Gastroesophageal sphincter (tissue), 4 donors: ENCODE results near the gene PDXP. TPM values are rescaled to one million over a fixed set of nuclear protein-coding genes. Genes with fewer than 3 reads are reported as not detected.

Experiments
- ATAC-seq: fragments of 150-250 bp; one replicate; pipeline ENCODE4 v1.9.1; 2016; ENCODE audit warnings: mild to moderate bottlenecking, moderate library complexity
- H3K27ac ChIP-seq, 4 donors: fragments of 200-600 bp; sonication (generic) in 3 of 4; 1 replicate in 3 of 4; 2 replicates in 1 of 4; pipeline ENCODE4 v1.5.1; 2016 to 2019
- H3K27me3 ChIP-seq: fragments of 200-600 bp; sonication (generic); one replicate; pipeline ENCODE4 v1.5.1; 2019
- H3K36me3 ChIP-seq, 2 donors: fragments of 200-600 bp; sonication (generic); one replicate each; pipeline ENCODE4 v1.5.1; 2019; ENCODE audit warnings: control low read depth in 1 of 2
- H3K4me1 ChIP-seq, 3 donors: fragments of 200-600 bp; sonication (generic); 1 replicate in 2 of 3; 2 replicates in 1 of 3; pipeline ENCODE4 v1.5.1; 2016 to 2019; ENCODE audit warnings: control low read depth in 2 of 3
- H3K4me3 ChIP-seq, 2 donors: fragments of 200-600 bp; sonication (generic); one replicate each; pipeline ENCODE4 v1.5.1; 2019; ENCODE audit warnings: mild to moderate bottlenecking in 1 of 2, moderate library complexity in 1 of 2
- H3K9me3 ChIP-seq, 3 donors: fragments of 200-600 bp; sonication (generic); one replicate each; pipeline ENCODE4 v1.5.1; 2017 to 2019; ENCODE audit warnings: control low read depth in 2 of 3
- EP300 ChIP-seq: sonication (generic); formaldehyde crosslinking; IDR thresholded peaks from one replicate; pipeline ENCODE4 v1.6.1; 2017; ENCODE audit warnings: antibody characterized with exemption, mild to moderate bottlenecking
- POLR2A ChIP-seq, 2 donors: fragments of 450-650 bp; IDR thresholded peaks; one replicate each; pipeline ENCODE4 v1.6.1; 2017; ENCODE audit warnings: antibody characterized with exemption in 2 of 2, mild to moderate bottlenecking in 2 of 2, moderate library complexity in 1 of 2
- POLR2AphosphoS5 ChIP-seq: sonication (generic); formaldehyde crosslinking; IDR thresholded peaks from one replicate; pipeline ENCODE4 v1.6.1; 2017; ENCODE audit warnings: antibody characterized with exemption
- WGBS, 2 donors: methylation state at CpG; one replicate each; pipeline ENCODE4 v1.1.5; 2018; ENCODE audit warnings: low coverage in 1 of 2; 5-methylcytosine and 5-hydroxymethylcytosine counted together
- total RNA-seq, 4 donors: library from RNA; depleted of rRNA; stranded (reverse); fragments of >200 nt; gene quantifications; one replicate each; pipeline ENCODE4 v1.1.0, GENCODE V29; 2016
- TF ChIP-seq, protein P1 (sequence below), 4 experiments: fragments of 200-600 bp in 2 of 4; fragments of 450-650 bp in 2 of 4; sonication (generic) in 1 of 4; IDR thresholded peaks; one replicate each; pipeline ENCODE4 v1.5.1; 2017 to 2019; ENCODE audit warnings: antibody characterized with exemption in 4 of 4, mild to moderate bottlenecking in 2 of 4, moderate library complexity in 2 of 4

Gene PDXP
- total RNA-seq, 4 donors from 2014 or later = 9.2 to 19.3 (median 17.2) TPM

DNA sequence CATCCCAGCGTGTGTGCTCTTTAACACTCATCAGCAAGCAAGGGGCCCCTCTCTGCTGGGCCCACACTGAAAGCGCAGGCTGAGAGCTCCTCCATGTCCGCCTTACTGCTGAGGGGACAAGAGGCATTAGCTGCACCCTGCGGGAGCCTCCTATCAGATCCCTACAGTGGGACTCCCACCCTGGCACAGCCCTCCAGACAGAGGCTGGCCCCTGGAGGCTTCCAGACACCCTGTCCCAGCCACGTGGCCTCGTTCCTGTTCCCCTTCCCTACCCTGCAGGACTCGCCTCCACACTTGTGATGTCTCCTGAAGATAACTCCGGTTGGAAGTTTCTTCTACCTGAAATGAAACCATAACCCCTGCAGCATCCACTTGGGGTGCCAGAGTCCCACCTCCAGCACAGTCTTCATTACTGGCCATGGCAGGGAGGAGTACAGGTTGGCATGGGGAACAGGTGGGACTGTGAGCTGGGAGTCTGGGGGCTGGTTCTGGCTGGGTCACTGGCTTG, 24.1 kb upstream of the PDXP start:
- Histone ChIP-seq H3K27ac (peak overlapping the region; percentile 9 to 85 (median 80)), H3K27me3 (peaks cover 7% of the 10 kb centered on the region), H3K4me3 (peak overlapping the region in 1 of 2 donors; percentile 29), H3K36me3 (peaks cover 0 to 36% of the 10 kb centered on the region in 2 donors), H3K9me3 (no peaks in the 10 kb centered on the region), H3K4me1 (peaks cover 0 to 60% (median 39%) of the 10 kb centered on the region in 3 donors)
- WGBS, 2 donors = 13% methylated on average over 4 of the region's 8 CpGs; no CpG with 5 or more reads in 1 of the 2 donors
- no peak for TF ChIP-seq POLR2A (IDR thresholded peaks at IDR 0.05)
- TF ChIP-seq, protein P1, sequence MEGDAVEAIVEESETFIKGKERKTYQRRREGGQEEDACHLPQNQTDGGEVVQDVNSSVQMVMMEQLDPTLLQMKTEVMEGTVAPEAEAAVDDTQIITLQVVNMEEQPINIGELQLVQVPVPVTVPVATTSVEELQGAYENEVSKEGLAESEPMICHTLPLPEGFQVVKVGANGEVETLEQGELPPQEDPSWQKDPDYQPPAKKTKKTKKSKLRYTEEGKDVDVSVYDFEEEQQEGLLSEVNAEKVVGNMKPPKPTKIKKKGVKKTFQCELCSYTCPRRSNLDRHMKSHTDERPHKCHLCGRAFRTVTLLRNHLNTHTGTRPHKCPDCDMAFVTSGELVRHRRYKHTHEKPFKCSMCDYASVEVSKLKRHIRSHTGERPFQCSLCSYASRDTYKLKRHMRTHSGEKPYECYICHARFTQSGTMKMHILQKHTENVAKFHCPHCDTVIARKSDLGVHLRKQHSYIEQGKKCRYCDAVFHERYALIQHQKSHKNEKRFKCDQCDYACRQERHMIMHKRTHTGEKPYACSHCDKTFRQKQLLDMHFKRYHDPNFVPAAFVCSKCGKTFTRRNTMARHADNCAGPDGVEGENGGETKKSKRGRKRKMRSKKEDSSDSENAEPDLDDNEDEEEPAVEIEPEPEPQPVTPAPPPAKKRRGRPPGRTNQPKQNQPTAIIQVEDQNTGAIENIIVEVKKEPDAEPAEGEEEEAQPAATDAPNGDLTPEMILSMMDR (IDR thresholded peaks at IDR 0.05) = peak in 1 of 4 experiments; percentile 12
- TF ChIP-seq POLR2AphosphoS5 = no peak
- no peak for TF ChIP-seq EP300
- no peak for ATAC-seq

DNA sequence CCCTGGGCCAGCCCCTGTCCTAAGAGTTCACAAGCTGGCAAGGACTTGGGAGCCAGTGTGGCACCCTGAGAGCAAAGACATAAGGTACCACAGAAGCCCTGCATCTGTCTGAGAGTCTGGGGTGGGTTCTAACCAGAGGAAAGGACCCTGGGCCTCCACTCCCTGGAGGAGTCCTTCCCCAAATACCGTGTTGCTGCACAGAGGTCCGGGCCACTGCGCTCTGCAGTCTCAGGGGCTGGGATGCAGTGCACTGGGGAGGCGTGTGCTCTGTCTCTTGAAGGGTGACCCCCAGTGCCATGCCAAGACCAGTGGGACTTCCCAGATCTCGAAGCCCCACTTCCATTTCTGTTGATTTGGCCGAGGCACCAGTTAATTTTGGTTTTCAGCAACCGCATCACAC, 23.4 kb upstream of the PDXP start:
- Histone ChIP-seq H3K4me3 (no peak overlapping the region), H3K4me1 (peaks cover 0 to 67% (median 41%) of the 10 kb centered on the region in 3 donors), H3K36me3 (peaks cover 0 to 29% of the 10 kb centered on the region in 2 donors), H3K9me3 (no peaks in the 10 kb centered on the region), H3K27me3 (peaks cover 14% of the 10 kb centered on the region), H3K27ac (peak overlapping the region in 3 of 4 donors; percentile 79 to 85 (median 80))
- TF ChIP-seq POLR2A (IDR thresholded peaks at IDR 0.05) (no peak), EP300 (no peak), POLR2AphosphoS5 (no peak)
- TF ChIP-seq, protein P1 (IDR thresholded peaks at IDR 0.05) = no peak
- ATAC-seq = no peak
- WGBS, 2 donors = 94% methylated on average over 4 of the region's 7 CpGs; no CpG with 5 or more reads in 1 of the 2 donors

DNA sequence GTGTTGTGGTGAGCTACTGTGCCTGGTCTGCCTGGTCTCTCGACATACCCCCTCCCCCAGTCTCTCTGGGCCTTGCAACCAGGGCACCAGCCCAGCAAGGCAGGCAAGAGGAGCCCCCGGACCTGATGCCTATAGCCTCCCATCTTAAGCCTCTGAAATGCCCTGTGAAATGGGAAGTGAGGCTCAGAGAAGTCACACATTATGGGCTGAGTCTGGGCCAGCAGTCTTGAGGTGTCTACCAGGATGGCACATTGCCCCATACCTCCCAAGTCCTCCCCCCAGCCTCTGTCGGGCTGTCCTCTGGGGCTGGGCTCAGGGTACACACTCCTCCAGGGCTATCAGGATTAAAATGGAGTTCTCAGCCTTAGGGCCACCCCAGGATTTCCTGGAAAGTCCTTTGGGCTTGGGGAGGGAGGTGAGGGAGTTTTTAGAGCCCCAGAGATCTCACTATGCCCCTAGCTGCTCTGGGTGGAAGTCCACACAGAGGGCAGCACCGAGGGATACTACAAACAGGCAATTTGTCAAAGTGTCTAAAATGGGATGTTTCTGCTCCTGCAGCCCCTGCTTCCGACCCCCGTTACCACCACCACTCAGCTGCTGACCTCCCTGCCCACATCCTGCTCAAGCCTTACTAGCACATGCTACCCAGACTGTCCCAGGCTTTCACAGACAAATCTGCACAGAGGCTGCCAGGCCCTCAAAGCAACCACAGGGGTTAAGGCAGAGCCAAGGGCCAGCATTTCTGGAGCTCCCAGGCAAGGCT, 22.2 kb upstream of the PDXP start:
- no peak for ATAC-seq
- TF ChIP-seq, protein P1 (IDR thresholded peaks at IDR 0.05) = no peak
- no peak for TF ChIP-seq EP300
- no peak for TF ChIP-seq POLR2AphosphoS5
- no peak for TF ChIP-seq POLR2A (IDR thresholded peaks at IDR 0.05)
- WGBS, 2 donors = 100% methylated on average over 1 of the region's 6 CpGs; no CpG with 5 or more reads in 1 of the 2 donors
- peaks cover 26% of the 10 kb centered on the region for H3K27me3 ChIP-seq
- H3K9me3 ChIP-seq = no peaks in the 10 kb centered on the region
- H3K27ac ChIP-seq = no peak overlapping the region
- H3K36me3 ChIP-seq = peaks cover 0 to 17% of the 10 kb centered on the region in 2 donors
- peaks cover 0 to 79% (median 41%) of the 10 kb centered on the region in 3 donors for H3K4me1 ChIP-seq
- H3K4me3 ChIP-seq = no peak overlapping the region

DNA sequence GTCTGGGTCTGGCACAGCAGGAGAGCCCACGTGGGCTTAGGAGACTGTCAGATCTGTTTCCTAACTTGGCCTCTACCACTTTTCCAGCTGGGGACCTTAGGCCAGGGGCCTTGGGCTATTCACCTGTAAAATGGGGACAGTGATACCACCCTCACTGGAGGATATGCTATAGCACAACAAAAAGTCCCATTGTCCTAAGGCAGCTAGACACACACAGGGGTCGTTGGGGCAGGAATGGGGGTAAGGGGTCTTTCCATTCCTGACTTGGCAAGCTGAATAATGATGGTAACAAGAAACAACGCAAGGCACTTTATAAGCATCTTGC, 21.6 kb upstream of the PDXP start:
- no peaks in the 10 kb centered on the region for H3K9me3 ChIP-seq
- TF ChIP-seq POLR2AphosphoS5 = no peak
- no peak for TF ChIP-seq EP300
- TF ChIP-seq, protein P1 (IDR thresholded peaks at IDR 0.05) = no peak
- TF ChIP-seq POLR2A (IDR thresholded peaks at IDR 0.05) = no peak
- peaks cover 0 to 79% (median 41%) of the 10 kb centered on the region in 3 donors for H3K4me1 ChIP-seq
- 81% methylated on average over 3 of the region's 3 CpGs; no CpG with 5 or more reads in 1 of the 2 donors for WGBS, 2 donors
- peaks cover 31% of the 10 kb centered on the region for H3K27me3 ChIP-seq
- H3K36me3 ChIP-seq = peaks cover 0 to 12% of the 10 kb centered on the region in 2 donors
- H3K4me3 ChIP-seq = no peak overlapping the region
- no peak for ATAC-seq
- no peak overlapping the region for H3K27ac ChIP-seq
